GM19035 (cell line): Measurements from ENCODE around the gene JARID2.
"Not testable (repeated sequence)": the region's sequence is repeated elsewhere in the genome, so short reads cannot be mapped to it uniquely, and the experiment has no call there.

Experiments
- ATAC-seq: cut with Tn5 transposase; IDR thresholded peaks from one replicate; pipeline ENCODE4 v1.9.1; 2021; ENCODE audit not compliant: unreplicated experiment

The JARID2 gene

DNA sequence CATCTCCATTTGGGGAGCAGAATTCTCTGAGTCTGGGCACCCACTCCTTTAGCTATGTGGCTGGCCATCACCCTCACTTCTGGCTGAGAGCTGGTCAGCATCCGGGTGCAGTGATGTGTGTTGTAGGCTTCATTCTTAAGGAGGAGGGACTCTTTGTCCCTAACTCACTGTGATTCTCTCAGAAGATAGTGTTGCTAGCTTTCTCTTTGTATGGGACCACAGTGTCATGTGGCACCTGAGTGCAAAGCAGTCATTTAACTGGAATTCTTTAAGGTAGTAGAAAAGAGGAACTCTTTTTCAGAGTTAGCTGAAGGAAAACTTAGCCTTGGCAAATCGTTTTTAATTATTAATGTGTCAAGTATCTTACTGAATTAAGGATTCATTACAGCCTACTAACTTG is 165.9 kb downstream of the JARID2 start:
- ATAC-seq, result no peak

DNA sequence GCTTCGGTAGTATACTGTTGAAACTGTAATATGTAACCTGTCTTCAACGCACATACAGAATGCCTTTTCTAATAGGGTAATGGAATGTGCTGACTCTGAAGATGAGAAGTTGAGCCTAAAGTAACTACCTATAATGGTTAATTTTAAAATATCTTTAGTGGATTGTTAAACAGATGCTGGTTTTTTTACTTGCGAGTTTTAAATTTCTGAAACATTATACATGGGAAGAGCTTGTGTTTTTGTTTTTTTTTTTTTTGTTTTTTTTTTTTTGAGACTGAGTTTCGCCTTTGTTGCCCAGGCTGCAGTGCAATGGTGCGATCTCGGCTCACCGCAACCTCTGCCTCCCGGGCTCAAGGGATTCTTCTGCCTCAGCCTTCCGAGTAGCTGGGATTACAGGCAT is 166.9 kb downstream of the JARID2 start:
- ATAC-seq, result no peak

- no peak for ATAC-seq
Observed at GRCh38 chr6:15413466-15414234, 167.8 kb downstream of the JARID2 start.

DNA sequence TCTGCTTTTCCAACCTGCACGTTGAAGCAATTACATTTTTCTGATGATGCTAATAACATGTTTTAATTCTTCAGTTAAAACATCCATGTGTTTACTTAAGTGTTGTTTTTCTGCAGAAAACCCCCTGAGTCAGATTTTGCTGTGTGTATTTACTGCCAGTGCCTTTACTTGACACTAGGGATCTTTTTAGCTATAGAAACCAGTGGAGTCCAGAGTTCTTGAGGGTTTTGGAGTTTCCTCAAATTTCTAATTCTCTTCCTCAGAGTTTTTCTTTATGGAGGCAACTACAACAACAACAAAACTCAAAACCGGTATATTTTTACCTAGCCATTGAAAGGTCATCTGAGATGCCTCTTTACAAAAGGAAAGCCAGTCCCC is 168.4 kb downstream of the JARID2 start:
- ATAC-seq, result no peak

- ATAC-seq, result not testable (repeated sequence)
Observed at GRCh38 chr6:15415622-15416021, 169.8 kb downstream of the JARID2 start.

DNA sequence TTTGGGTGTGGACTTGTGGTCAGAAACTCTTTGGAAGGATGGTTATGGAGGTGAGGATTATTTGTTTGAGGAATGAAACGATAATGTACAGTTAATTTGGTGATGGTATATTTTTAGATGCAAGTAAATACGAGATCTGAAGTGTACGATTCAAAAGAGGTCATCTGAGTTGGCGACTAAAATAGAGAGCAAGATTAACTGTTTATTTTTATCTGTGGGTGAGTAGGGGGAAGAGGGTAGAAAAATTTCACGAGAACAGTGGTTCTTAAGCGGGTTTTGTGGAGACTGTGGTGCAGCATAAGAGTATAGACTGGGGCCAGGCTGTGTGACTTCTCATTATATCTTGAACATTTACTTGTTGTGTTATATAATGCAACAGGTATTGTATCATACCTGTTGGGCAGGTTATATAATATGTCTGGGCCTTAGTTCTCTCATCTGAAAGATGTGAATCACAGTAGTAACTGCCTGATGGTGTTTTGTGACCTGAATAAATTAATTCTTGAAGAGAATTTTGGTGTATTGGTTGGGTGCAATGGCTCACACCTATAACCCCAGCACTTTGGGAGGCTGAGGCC is 171.2 kb downstream of the JARID2 start:
- ATAC-seq, result no peak

DNA sequence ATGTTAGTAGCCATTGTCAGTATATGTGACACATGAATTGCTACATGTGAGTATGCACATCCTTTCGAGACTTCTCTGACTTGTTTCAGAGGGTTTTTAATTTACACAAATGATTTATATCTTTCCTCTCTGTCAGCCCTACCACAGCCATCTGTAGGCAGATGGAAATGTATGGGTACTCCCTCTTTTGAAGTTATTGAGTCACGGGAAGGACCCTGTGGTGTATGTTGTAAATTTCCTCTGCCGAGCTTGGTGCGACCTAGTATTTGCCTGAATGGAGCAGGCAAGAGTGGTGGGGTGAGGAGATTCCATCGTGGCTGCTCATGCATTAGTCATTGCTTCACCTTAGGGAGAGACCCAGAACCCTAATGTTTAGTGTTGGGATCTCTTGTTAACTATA is 171.9 kb downstream of the JARID2 start:
- ATAC-seq, result no peak

- no peak for ATAC-seq
Observed at GRCh38 chr6:15419493-15419892, 173.6 kb downstream of the JARID2 start.

GRCh38 chr6:15420959-15421438 is 175.1 kb downstream of the JARID2 start:
- peak; percentile 79 for ATAC-seq

DNA sequence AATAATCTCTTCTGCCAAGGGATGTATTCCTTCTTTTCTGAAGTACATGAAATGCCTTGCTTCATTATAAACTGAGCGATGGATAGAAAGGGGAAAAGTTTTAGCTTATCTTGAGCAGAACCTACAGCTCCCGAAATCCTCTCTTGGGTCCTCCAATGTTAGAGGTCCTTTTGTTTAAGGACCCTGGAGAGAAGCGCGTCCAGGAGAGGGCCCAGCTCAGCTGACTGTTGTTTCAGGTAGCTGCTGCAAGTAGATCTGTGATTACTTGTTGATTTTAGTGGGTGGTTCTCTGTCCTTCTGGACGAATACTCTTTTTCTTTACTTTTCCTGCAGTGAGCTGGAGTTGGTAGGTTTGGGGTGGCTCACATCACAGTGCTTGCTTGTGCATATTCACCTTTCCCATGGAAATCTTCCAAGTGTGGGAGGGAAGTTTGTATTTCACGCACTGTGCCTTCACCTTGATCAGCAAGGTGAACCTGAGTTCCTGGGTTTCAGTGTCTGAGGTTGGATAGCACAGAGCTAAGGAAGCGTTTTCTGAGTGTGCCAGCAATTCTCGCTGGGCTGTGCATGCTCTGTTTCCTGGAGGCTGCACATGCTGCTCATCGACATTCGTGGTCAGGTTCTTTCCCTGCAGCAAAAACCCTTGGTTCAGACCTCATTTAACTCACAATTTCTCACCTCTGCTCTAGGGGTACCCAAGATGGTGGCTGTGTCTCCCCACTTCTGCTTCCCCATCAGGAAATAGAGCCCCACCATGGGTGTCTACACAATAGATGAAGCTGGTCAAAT is 176.3 kb downstream of the JARID2 start:
- ATAC-seq, result no peak

DNA sequence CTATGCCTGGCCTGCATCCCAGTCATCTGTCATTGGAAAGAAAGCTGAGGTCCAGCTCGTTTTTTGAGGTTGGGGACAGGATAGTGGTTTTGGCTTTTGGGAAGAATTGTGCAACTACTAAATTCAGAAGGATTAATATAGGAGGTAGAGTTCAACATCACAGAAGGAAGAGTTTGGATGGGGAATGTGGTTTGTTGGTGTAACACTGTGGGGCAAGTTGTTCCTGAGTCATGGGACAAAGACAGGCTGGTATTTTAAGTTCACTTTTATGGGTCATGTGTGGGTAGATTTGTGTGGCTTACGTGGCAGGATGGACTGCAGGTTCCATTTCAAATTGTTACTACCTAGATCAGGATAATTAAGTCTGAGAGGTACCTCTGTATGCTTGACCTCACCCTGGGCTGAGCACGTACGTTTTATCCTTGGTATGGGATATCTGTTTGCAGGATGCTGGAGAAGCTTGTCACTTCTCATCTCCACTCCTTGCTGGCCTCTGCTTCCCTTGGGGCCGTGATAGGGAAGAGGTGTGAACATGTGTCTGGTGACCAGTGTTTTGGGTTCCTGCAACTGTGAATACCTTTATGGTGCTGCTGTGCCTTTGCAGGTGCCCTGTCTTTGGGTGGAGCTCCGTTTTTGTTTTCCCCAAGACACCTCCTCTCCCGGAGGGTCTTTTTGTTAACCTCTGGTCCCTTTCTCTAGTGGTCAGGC is 177.6 kb downstream of the JARID2 start:
- ATAC-seq, result no peak

DNA sequence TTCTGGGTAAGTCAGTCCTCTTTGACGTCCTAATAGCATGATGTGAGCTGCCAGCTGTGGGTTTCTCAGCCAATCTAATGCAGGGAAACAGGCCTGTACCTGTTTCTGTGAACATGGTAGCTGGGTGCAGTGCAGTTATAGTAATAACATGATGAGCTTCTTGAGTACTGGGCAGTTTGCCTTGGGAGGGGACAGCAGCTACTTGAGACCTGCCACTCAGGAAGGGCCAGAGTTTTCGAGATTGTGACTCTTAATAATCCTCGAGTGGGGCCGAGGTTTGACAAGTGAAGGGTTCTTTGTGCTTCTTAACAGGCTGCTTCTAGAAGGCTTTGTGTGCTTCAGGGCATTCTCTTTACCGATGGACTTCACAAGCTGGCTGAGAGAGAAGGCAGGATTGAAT is 180.1 kb downstream of the JARID2 start:
- no peak for ATAC-seq

GRCh38 chr6:15426395-15426794 is 180.5 kb downstream of the JARID2 start:
- ATAC-seq, result no peak

GRCh38 chr6:15426901-15427300 is 181.0 kb downstream of the JARID2 start:
- ATAC-seq, result no peak

GRCh38 chr6:15427331-15428070 is 181.6 kb downstream of the JARID2 start:
- ATAC-seq, result no peak

DNA sequence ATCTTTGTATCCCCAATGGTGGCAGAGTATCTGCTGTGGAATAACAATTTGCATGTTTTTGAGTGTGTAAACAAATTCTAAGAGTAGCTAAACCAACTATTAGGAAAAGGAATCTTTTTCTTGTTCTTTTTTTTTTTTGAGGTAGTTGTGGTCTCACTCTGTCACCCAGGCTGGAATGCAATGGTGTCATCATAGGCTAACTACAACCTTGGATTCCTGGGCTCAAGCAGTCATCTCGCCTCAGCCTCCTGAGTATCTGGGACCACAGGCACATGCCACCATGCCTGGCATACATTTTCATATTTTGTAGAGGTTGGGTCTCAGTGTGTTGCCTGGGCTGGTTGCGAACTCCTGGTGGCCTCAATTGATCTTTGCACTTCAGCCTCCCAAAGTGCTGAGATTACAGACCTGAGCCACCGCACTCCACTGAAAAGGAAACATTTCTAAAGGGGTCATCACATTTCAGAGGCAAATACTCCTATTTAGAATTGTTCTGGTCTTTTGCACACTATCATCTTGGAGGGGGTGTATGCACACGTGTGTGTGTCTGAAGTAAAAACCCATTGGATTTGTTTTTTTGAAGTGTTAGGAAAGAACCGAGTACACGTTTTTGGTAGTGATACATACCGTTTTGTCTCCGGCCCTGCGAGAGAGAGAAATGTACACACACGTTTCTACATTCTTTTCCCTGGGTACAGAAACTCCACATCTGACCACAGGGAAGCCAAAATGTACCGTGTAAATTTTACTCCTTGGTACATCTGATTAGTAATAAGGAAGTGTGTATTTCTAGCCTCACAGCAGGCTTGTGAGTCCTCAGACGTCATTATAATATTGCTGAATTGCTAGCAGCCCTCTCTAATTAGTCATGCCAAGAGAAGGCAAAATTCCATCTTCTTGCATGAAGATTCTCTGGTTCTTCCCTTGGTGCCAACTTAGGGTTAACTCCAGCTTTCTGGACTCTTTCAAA is 183.6 kb downstream of the JARID2 start:
- no peak for ATAC-seq

GRCh38 chr6:15430186-15430585 is 184.3 kb downstream of the JARID2 start:
- ATAC-seq, result no peak

- ATAC-seq, result no peak
Observed at GRCh38 chr6:15430931-15431405, 185.1 kb downstream of the JARID2 start.

DNA sequence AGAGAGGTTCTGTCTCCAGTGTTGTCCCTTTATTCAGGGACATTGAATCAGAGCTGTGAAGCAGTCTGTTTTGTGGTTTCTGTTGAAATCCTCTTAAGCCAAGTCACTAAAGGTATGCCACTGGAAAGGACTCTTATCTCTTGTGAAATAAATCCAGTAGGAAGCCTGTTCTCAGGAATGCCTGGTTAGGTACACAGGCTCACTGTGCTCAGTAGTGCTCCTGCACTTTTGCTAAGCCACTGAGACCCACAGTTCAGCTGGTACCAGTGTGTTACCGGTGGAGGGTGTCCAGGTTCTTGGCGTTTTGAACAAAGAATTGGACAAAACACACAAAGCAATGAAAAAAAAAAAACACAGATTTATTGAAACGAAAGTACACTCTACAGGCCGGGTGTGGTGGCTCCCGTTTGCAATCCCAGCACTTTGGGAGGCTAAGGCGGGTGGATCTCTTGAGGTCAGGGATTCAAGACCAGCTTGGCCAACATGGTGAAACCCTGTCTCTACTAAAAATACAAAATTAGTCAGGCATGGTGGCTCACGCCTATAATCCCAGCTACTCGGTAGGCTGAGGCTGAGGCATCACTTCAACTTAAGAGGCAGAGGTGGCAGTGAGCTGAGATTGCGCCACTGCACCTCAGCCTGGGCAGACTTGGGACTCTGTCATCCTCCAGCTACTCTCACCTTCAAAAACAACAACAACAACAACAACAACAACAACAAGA is 186.1 kb downstream of the JARID2 start:
- no peak for ATAC-seq
